Suprapubic skin (tissue), 4 donors: Measurements from ENCODE around the gene NRF1.

Experiments
- POLR2A ChIP-seq, 2 donors: fragments of 450-650 bp; IDR thresholded peaks; one replicate each; pipeline ENCODE4 v1.6.1; 2017; ENCODE audit warnings: antibody characterized with exemption in 2 of 2, mild to moderate bottlenecking in 2 of 2, moderate library complexity in 2 of 2
- POLR2AphosphoS5 ChIP-seq, 3 donors: sonication (generic); formaldehyde crosslinking; IDR thresholded peaks; one replicate each; pipeline ENCODE4 v1.6.1; 2017; ENCODE audit warnings: antibody characterized with exemption in 3 of 3
- TF ChIP-seq, protein P1 (sequence below), 2 donors: fragments of 200-600 bp in 1 of 2; fragments of 450-650 bp in 1 of 2; sonication (generic) in 1 of 2; IDR thresholded peaks; one replicate each; pipeline ENCODE4 v1.5.1; 2016 to 2019; ENCODE audit warnings: antibody characterized with exemption in 2 of 2, mild to moderate bottlenecking in 1 of 2, moderate library complexity in 1 of 2

DNA sequence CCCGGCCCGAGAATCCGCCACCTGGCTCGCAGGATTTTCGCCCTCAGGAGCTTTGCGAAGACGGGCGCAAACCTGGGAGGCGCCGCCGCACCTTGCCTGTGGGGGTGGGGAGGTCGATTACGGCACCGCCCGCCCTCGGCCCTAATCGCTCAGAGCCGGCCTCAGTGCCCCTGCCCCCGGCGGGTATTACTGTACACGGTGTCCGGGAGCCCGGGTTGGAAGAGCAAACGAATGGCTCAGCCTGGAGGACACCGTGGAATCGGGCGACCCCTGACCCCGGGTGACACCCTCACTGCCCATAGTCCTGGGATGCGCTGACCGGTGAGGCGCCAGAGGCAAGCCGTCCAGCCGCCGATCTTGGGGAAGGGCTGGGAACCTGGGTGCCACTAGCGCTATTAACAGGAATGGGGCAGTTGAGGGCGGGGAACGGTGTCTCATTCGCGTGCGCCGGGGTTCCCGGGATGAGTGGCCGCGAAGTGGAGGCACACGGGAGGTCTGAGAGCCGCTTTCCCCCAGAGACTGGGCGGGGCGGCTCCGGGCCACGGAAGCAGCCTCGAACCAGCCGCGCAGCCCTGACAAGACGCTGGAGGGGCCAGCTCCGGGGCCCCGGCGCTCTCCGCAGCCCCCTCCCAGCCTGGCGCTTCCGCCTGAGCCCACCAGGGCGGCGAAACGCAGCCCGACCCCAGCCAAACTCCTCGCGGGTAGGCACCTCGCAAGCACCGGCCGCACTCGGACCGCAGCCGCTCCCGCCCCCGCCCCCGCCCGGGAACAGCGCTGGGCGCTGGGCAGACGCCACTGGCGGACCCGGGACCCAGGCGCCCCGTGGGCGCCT is 167.5 kb downstream of the NRF1 start:
- TF ChIP-seq POLR2A (IDR thresholded peaks at IDR 0.05) (no peak), POLR2AphosphoS5 (IDR thresholded peaks at IDR 0.05) (no peak)
- TF ChIP-seq, protein P1, sequence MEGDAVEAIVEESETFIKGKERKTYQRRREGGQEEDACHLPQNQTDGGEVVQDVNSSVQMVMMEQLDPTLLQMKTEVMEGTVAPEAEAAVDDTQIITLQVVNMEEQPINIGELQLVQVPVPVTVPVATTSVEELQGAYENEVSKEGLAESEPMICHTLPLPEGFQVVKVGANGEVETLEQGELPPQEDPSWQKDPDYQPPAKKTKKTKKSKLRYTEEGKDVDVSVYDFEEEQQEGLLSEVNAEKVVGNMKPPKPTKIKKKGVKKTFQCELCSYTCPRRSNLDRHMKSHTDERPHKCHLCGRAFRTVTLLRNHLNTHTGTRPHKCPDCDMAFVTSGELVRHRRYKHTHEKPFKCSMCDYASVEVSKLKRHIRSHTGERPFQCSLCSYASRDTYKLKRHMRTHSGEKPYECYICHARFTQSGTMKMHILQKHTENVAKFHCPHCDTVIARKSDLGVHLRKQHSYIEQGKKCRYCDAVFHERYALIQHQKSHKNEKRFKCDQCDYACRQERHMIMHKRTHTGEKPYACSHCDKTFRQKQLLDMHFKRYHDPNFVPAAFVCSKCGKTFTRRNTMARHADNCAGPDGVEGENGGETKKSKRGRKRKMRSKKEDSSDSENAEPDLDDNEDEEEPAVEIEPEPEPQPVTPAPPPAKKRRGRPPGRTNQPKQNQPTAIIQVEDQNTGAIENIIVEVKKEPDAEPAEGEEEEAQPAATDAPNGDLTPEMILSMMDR (IDR thresholded peaks at IDR 0.05) = no peak
